Naive thymus-derived CD8-positive, alpha-beta T cell (primary cell): ENCODE measurements around the gene CTSA. TPM values are rescaled to one million over a fixed set of nuclear protein-coding genes. Genes with fewer than 3 reads are reported as not detected.

ENCODE experiments used
- ATAC-seq, 2 donors: fragments of 150-1000 bp; cut with Tn5 transposase in 1 of 2; sonication (Bioruptor Pico), chemical (Tn5 transposase) in 1 of 2; 1 replicate in 1 of 2; 2 replicates in 1 of 2; pipeline ENCODE4 v1.10.0; 2021; ENCODE audit warnings: mild to moderate bottlenecking in 2 of 2, moderate library complexity in 2 of 2
- POLR2A ChIA-PET: fragments of 350-600 bp; sonication (Branson Sonifier 250); formaldehyde crosslinking; loops from one replicate; lab custom pipeline; 2021; ENCODE audit warnings: antibody characterized with exemption; lab: Charles Lee
- DNase-seq, 10 donors: peaks; one replicate each; pipeline versions ENCODE4 v3.0.0 to v3.0.0-alpha.2; 2020 to 2022
- H3K27ac Mint-ChIP-seq, 10 donors: one replicate each; pipeline ENCODE4 v1.8.0; 2020 to 2022; ENCODE audit warnings: mild to moderate bottlenecking in 10 of 10, mixed read lengths in 10 of 10, moderate library complexity in 4 of 10, inconsistent platforms in 1 of 10
- H3K27me3 Mint-ChIP-seq, 5 donors: one replicate each; pipeline ENCODE4 v1.8.0; 2021 to 2022; ENCODE audit warnings: mixed read lengths in 5 of 5
- H3K36me3 Mint-ChIP-seq, 3 donors: one replicate each; pipeline ENCODE4 v1.8.0; 2020 to 2022; ENCODE audit warnings: mixed read lengths in 3 of 3, mild to moderate bottlenecking in 2 of 3, inconsistent platforms in 1 of 3
- H3K4me1 Mint-ChIP-seq, 4 donors: one replicate each; pipeline ENCODE4 v1.8.0; 2021 to 2022; ENCODE audit warnings: mixed read lengths in 4 of 4
- H3K4me3 Mint-ChIP-seq, 10 donors: one replicate each; pipeline ENCODE4 v1.8.0; 2020 to 2022; ENCODE audit warnings: mild to moderate bottlenecking in 10 of 10, mixed read lengths in 10 of 10, moderate library complexity in 6 of 10, inconsistent platforms in 1 of 10
- H3K9me3 Mint-ChIP-seq, 9 donors: one replicate each; pipeline ENCODE4 v1.8.0; 2020 to 2022; ENCODE audit warnings: mixed read lengths in 9 of 9, mild to moderate bottlenecking in 3 of 9, inconsistent platforms in 1 of 9, moderate library complexity in 1 of 9
- polyA plus RNA-seq, 3 donors: library from polyadenylated mRNA; unstranded; fragments of 300-500 nt; fragmentation: Illumina TruSeq; gene quantifications; one replicate each; pipeline ENCODE4 v1.2.3, GENCODE V29; 2021
- total RNA-seq, 8 experiments: library from RNA in 2 of 8; stranded (reverse) in 2 of 8; gene quantifications; one replicate each; pipeline ENCODE4 v1.2.3 and lab custom pipeline; 2021 to 2026

The CTSA gene
- total and polyA plus RNA-seq, 5 experiments from 2014 or later = 79.1 to 128 (median 82.7) TPM

DNA sequence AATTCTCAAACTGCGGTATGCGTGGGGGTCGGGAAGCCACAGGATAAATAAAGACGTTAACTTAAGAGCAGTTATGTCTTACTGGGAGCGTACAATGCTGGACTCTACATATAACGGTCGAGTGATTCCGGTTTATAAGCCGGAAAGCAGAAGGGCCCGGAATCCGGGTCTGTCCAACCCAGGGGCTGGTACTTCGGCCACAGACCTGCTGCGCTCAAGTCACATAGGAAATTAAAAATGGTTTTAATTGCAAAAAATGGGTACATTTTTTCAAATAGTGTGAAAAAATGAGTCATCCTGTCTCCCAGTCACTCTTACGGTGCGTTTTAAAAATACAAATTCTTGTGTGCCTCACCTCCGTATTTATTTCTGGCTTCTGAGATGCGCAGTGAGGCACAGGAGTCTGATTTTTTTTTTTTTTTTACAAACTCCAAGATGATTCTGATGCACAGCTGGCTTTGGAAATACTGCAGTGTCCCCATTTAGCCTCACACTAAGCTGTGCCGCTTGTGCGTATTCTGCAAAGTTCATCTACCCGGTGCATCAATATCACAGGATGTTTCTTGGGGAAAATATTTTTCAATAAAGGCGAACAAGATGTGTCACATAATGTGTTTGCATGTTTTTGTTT lies 44.4 kb downstream of the CTSA start:
- DNase-seq = peak in 1 of 10 donors; percentile 9
- ATAC-seq = peak; percentile 11 to 14
- Mint-ChIP-seq H3K4me3 (peak overlapping the region; percentile 87 to 99 (median 94)), H3K27me3 (no peaks in the 10 kb centered on the region), H3K4me1 (peaks cover 13 to 45% (median 27%) of the 10 kb centered on the region in 4 donors), H3K9me3 (no peaks in the 10 kb centered on the region), H3K36me3 (peaks cover 0 to 32% (median 4%) of the 10 kb centered on the region in 3 donors), H3K27ac (peak overlapping the region; percentile 94 to 100 (median 99))
- POLR2A ChIA-PET = interaction anchor here (0.6 to 9.8 kb wide), 39 partner anchors 10 to 964 kb away, joined by 3 to 216 read pairs (median 5); partner anchors contain the start of genes ACOT8, CTSA, DNTTIP1 and ELMO2

DNA sequence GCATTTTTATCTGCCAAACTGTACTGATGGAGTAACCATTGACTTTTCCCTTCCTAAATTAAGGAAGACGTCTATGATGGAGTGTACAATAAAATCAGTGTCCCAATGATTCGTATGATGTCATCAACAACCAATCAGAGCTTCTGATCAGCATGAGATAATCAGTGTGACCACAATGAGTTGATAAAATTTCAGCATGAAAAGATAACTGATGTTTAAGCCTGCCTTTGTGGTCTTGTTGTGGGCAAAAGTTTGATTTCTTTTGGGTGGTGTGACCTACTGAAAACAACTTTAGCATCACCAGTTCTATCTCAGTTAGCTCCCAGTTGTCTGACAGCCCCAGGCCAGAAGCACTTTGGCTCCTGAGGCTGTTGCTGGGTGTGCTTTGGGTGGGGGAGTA lies 46.6 kb downstream of the CTSA start:
- Mint-ChIP-seq H3K36me3 (peaks cover 0 to 37% (median 4%) of the 10 kb centered on the region in 3 donors), H3K27ac (peak overlapping the region; percentile 84 to 92 (median 88)), H3K9me3 (no peaks in the 10 kb centered on the region), H3K27me3 (no peaks in the 10 kb centered on the region), H3K4me3 (peak overlapping the region in 8 of 10 donors; percentile 36 to 79 (median 72)), H3K4me1 (peaks cover 13 to 40% (median 27%) of the 10 kb centered on the region in 4 donors)
- DNase-seq = peak in 2 of 10 donors; percentile 14 to 39
- POLR2A ChIA-PET = interaction anchor here (1.2 to 9.8 kb wide), 7 partner anchors 11 to 146 kb away, joined by 3 to 216 read pairs (median 71); partner anchors contain the start of genes ACOT8, CTSA, DNTTIP1 and NEURL2
- ATAC-seq = no peak

DNA sequence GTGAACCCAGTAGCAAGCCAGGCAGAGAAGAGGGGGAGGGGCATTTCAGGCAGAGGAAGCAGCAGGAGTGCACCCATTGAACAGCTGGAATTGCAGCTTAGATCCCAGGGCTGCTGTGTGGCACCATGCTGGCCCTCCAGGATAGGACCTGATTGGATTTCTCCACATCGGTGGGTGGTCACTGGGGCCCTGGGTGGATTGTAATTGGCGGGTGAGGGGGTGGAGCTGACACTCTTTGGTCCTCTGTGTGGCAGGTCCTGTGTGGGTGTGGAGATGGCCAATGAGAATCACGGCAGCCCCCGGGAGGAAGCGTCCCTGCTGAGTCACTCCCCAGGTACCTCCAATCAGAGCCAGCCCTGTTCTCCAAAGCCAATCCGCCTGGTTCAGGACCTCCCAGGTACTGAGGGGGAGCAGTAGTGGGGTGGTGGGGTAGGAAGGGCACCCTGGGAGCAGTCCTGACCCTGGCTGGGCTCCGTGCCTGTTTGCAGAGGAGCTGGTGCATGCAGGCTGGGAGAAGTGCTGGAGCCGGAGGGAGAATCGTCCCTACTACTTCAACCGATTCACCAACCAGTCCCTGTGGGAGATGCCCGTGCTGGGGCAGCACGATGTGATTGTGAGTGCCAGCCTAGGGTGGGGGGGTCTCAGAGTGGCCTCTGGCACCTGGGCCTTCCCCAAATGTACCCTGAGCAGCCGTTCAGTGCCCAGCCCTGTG lies 47.7 kb downstream of the CTSA start:
- H3K27me3 Mint-ChIP-seq = no peaks in the 10 kb centered on the region
- peaks cover under 1 to 49% (median 4%) of the 10 kb centered on the region in 3 donors for H3K36me3 Mint-ChIP-seq
- peaks cover 13 to 31% (median 22%) of the 10 kb centered on the region in 4 donors for H3K4me1 Mint-ChIP-seq
- H3K27ac Mint-ChIP-seq = peak overlapping the region in 7 of 10 donors; percentile 6 to 90 (median 85)
- no peaks in the 10 kb centered on the region for H3K9me3 Mint-ChIP-seq
- POLR2A ChIA-PET = interaction anchor here (0.7 to 9.8 kb wide), 7 partner anchors 10 to 116 kb away, joined by 3 to 216 read pairs (median 8); partner anchors contain the start of genes CTSA, NEURL2, ZNF335 and ZSWIM1
- H3K4me3 Mint-ChIP-seq = peak overlapping the region in 1 of 10 donors; percentile 45
- peak in 1 of 10 donors; percentile 60 for DNase-seq
- ATAC-seq = no peak

DNA sequence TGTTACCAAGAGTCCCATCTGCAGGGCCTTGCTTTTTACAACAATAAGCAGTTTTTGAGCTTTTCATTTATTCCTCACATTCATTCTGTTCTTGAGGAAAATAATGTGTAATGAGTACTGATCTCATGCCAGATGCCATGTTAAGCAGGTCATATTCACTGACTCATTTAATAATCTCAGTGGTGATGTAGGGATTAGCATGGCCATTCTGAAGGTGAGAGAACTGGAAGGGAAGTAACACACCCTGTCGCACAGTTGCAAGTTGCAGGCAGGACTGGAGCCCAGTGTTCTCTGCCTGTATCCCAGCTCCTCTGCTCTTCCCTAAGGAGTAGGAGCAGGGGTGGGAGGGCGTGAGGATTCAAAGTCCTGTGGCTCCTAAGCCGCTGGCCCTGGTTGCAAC lies 48.9 kb downstream of the CTSA start:
- Mint-ChIP-seq H3K4me1 (peaks cover 12 to 31% (median 24%) of the 10 kb centered on the region in 4 donors), H3K9me3 (no peaks in the 10 kb centered on the region), H3K27ac (peak overlapping the region in 3 of 10 donors; percentile 58 to 85 (median 68)), H3K36me3 (peaks cover 3 to 60% (median 7%) of the 10 kb centered on the region in 3 donors), H3K4me3 (no peak overlapping the region), H3K27me3 (no peaks in the 10 kb centered on the region)
- ATAC-seq (no peak), DNase-seq (peak in 1 of 10 donors; percentile 8)
- POLR2A ChIA-PET = interaction anchor here (0.6 to 9.8 kb wide), 3 partner anchors 9 to 30 kb away, joined by 3 to 138 read pairs (median 5); no protein-coding TSS in a partner anchor

DNA sequence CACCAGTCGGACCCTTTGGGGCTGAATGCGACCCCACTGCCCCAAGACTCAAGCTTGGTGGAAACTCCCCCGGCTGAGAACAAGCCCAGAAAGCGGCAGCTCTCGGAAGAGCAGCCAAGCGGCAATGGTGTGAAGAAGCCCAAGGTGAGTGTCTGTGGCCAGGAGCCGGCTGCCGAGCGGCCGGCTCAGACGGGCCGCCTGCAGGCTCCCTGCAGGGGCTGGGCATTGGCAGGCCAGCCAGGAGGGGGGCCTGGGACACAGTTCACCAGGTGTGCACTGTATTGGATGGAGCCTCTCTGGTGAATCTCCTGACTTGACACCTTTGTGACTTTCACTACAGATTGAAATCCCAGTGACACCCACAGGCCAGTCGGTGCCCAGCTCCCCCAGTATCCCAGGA lies 49.3 kb downstream of the CTSA start:
- H3K9me3 Mint-ChIP-seq = no peaks in the 10 kb centered on the region
- H3K27ac Mint-ChIP-seq = no peak overlapping the region
- no peak for ATAC-seq
- peaks cover 3 to 64% (median 11%) of the 10 kb centered on the region in 3 donors for H3K36me3 Mint-ChIP-seq
- no peak overlapping the region for H3K4me3 Mint-ChIP-seq
- peaks cover 12 to 31% (median 25%) of the 10 kb centered on the region in 4 donors for H3K4me1 Mint-ChIP-seq
- no peak for DNase-seq
- no peaks in the 10 kb centered on the region for H3K27me3 Mint-ChIP-seq
- POLR2A ChIA-PET = interaction anchor here (0.6 to 9.8 kb wide), 4 partner anchors 8 to 50 kb away, joined by 3 to 138 read pairs (median 4); no protein-coding TSS in a partner anchor

DNA sequence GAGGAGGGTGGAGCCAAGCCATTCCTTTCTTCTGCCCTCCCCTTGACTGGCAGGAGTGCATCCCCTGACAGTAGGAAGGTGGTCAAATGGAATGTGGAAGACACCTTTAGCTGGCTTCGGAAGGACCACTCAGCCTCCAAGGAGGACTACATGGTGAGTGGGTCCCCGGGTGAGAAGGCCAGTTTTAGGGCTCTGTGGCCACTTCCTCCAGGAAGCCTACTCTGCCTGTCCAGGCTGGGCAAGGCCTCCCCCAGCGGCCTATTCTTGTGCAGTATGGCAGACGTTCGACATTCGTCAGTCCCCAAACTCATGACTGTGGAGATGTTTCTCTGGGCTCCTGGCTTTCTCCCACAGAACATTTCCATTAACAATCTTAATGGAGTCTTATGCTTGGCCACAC lies 52.5 kb downstream of the CTSA start:
- peaks cover 2 to 26% (median 4%) of the 10 kb centered on the region in 4 donors for H3K4me1 Mint-ChIP-seq
- peak in 1 of 10 donors; percentile 54 for DNase-seq
- H3K9me3 Mint-ChIP-seq = no peaks in the 10 kb centered on the region
- POLR2A ChIA-PET = interaction anchor here (1.7 to 13.1 kb wide), 5 partner anchors 7 to 63 kb away, joined by 4 to 138 read pairs (median 6); partner anchors contain the start of genes CTSA, NEURL2, PCIF1 and ZNF335
- no peak for ATAC-seq
- H3K36me3 Mint-ChIP-seq = peaks cover 3 to 74% (median 10%) of the 10 kb centered on the region in 3 donors
- H3K27me3 Mint-ChIP-seq = no peaks in the 10 kb centered on the region
- H3K27ac Mint-ChIP-seq = peak overlapping the region in 2 of 10 donors; percentile 29 to 33
- no peak overlapping the region for H3K4me3 Mint-ChIP-seq

DNA sequence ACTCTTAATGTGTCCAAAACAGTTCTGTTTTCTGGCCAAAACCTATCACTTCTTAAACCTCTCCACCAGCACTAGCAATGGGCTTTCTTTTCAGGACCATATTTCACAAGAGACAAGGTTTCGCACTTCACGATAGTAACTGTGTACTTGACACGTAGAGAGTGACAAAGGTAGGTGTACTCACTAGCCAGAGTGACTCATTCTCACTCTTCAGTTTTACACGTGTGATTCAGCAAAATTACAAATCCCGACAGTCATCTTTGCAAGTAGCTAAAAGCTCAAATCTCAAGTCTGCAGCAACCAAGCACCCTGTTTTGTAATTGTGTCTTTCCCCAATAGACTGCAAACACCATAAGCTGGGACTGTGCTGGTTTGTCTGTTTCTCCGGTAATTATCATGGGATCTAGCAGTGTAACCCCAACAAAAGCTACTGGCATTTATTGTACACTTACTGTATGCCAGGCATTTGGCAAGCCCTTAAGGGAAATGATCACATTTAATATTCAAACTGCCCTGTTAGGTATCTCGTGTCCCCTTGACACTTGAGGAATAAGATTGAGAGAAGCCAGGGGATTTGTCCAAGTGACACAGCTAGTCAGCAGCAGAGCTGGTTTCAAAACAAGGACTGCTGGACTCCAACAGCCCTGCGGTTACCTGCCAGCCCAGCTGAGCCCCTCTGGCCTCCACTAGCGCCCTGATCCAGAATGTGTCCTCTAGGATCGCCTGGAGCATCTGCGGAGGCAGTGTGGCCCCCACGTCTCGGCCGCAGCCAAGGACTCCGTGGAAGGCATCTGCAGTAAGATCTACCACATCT lies 53.2 kb downstream of the CTSA start:
- ATAC-seq = no peak
- Mint-ChIP-seq H3K36me3 (peaks cover 3 to 74% (median 14%) of the 10 kb centered on the region in 3 donors), H3K4me1 (peaks cover 0 to 28% (median 4%) of the 10 kb centered on the region in 4 donors), H3K27ac (peak overlapping the region in 6 of 10 donors; percentile 14 to 77 (median 31)), H3K9me3 (no peaks in the 10 kb centered on the region), H3K4me3 (no peak overlapping the region), H3K27me3 (no peaks in the 10 kb centered on the region)
- DNase-seq = peak in 1 of 10 donors; percentile 48
- POLR2A ChIA-PET = interaction anchor here (1.7 to 13.1 kb wide), 4 partner anchors 7 to 63 kb away, joined by 4 to 138 read pairs (median 10); partner anchors contain the start of genes PCIF1, ZNF335 and ZSWIM1

DNA sequence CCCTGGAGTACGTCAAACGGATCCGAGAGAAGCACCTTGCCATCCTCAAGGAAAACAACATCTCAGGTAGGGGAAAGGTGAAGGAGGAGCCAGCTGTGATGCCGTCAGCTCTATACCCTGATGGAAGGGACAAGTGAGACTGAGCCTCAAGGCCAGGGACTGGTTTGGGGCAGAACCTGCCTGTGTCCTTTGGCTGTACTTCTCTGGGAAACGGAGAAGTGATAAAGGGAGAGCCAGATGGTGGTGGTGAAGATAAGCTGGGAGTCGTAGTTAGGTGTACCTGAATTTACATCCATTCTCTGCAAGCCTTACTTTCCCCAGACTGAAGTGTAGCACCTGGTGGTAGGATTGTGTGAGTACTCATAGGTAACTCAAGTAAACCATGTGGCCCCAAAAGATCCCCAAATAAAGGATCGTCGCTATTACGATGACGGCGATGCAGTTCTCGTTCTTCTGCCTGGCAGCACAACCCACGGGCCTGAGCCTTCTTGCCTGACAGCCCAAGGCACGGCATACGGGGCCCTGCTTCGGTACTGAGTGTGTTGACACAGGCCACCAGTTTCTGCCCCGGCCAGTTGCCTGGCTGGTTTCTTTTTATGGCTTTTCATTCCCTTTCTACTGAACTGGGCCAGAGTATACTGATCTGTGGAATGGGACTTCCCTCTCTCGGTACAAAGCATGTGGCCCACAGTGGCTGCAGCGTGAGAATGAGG lies 54.0 kb downstream of the CTSA start:
- no peak for ATAC-seq
- Mint-ChIP-seq H3K27ac (peak overlapping the region in 8 of 10 donors; percentile 4 to 81 (median 42)), H3K9me3 (no peaks in the 10 kb centered on the region), H3K4me1 (peaks cover 0 to 28% (median 2%) of the 10 kb centered on the region in 4 donors), H3K4me3 (no peak overlapping the region), H3K27me3 (no peaks in the 10 kb centered on the region), H3K36me3 (peaks cover 3 to 70% (median 14%) of the 10 kb centered on the region in 3 donors)
- DNase-seq = no peak
- POLR2A ChIA-PET = interaction anchor here (1.7 to 13.1 kb wide), 3 partner anchors 8 to 64 kb away, joined by 4 to 138 read pairs (median 6); partner anchors contain the start of genes PCIF1, ZNF335 and ZSWIM1

DNA sequence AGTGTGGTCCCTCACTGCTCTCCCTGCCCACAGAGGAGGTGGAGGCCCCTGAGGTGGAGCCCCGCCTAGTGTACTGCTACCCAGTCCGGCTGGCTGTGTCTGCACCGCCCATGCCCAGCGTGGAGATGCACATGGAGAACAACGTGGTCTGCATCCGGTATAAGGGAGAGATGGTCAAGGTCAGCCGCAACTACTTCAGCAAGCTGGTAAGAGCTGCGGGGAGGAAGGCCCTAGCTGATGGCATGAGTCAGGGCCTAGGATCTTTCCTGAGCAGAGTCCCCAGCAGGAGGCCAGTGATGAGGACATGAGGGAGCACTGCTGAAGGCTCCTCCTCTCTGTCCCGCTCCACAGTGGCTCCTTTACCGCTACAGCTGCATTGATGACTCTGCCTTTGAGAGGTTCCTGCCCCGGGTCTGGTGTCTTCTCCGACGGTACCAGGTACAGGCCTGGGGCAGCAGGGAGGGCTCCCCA lies 54.6 kb downstream of the CTSA start:
- ATAC-seq = no peak
- Mint-ChIP-seq H3K9me3 (no peaks in the 10 kb centered on the region), H3K27ac (peak overlapping the region in 5 of 10 donors; percentile 44 to 81 (median 50)), H3K4me3 (no peak overlapping the region), H3K36me3 (peaks cover 3 to 72% (median 14%) of the 10 kb centered on the region in 3 donors), H3K27me3 (no peaks in the 10 kb centered on the region), H3K4me1 (peaks cover 0 to 28% (median 2%) of the 10 kb centered on the region in 4 donors)
- DNase-seq = no peak
- POLR2A ChIA-PET = interaction anchor here (13.1 kb wide), 1 partner anchor 9 kb away, joined by 138 read pairs; the partner anchor contains the start of gene PCIF1

DNA sequence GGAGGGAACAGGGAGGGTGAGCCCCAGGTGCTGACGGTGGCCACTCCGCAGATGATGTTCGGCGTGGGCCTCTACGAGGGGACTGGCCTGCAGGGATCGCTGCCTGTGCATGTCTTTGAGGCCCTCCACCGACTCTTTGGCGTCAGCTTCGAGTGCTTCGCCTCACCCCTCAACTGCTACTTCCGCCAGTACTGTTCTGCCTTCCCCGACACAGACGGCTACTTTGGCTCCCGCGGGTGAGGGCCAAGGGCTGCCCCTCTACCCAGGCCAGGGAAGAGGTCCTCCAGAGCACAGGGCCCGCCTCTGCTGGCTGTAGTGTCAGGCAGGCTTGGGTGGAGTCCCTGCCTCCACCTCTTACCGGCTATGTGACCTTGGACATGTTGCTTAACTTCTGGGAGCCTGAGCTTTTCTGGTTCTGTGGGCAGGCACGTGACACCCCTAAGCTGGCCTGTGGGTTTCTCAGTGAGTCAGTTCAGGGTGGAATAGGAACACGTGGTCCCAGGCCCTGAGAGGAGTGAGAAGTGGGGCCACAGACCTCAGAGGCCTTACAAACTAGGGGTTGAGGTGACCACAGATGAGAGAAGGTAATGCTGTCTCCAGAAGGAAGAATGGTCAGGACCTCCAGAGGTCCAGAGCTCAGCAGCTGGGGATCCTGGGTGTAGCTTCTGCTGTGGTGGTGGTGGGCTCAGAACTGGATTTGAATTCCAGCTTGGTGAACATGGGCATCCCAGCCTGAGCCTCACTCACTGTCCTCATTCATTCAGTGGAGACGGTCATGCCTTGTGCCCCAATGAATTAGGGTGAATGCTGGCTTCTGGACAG lies 55.2 kb downstream of the CTSA start:
- POLR2A ChIA-PET = interaction anchor here (1.2 to 13.1 kb wide), 2 partner anchors 9 to 57 kb away, joined by 5 to 138 read pairs; partner anchors contain the start of gene PCIF1
- H3K4me3 Mint-ChIP-seq = no peak overlapping the region
- ATAC-seq (no peak), DNase-seq (peak in 2 of 10 donors; percentile 31 to 45)
- peak overlapping the region in 6 of 10 donors; percentile 34 to 84 (median 58) for H3K27ac Mint-ChIP-seq
- H3K4me1 Mint-ChIP-seq = peaks cover 0 to 28% (median 2%) of the 10 kb centered on the region in 4 donors
- H3K9me3 Mint-ChIP-seq = no peaks in the 10 kb centered on the region
- no peaks in the 10 kb centered on the region for H3K27me3 Mint-ChIP-seq
- peaks cover 3 to 76% (median 14%) of the 10 kb centered on the region in 3 donors for H3K36me3 Mint-ChIP-seq
